ENCODE results near the gene STRC. TPM values are rescaled to one million over a fixed set of nuclear protein-coding genes. Genes with fewer than 3 reads are reported as not detected.
"Not testable (repeated sequence)": the region's sequence is repeated elsewhere in the genome, so short reads cannot be mapped to it uniquely, and the experiment has no call there.

The STRC gene
- total RNA-seq, 4 donors from 2014 or later = under 0.01 to 2.3 (median 0.88) TPM; not detected in 1

DNA sequence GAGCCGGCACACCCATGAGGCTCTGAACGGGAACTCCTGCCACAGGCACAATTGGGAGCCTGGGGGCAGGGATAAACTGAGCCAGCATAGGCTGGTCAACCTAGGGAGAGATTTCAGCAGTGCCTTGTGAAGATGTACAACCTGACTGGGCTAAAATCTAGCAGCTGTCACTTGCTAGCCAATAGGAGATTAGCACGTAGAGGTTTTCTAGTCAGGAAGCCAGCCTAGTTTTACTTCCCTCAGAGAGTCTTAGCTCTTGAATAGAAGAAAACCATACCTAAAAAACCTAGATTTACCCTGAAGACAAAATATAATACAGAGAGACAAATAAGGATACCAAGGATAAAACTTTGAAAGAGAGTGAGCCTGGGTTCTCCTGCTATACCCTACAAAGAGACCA, 55.8 kb downstream of the STRC start:
- H3K27me3 ChIP-seq; intact Hi-C loops (cut with DNase I; ENCODE audit: low total_unique reads); H3K4me1 ChIP-seq; H3K4me3 ChIP-seq; H3K9me3 ChIP-seq; DNase-seq; H3K36me3 ChIP-seq; H3K27ac ChIP-seq: not testable (repeated sequence)

DNA sequence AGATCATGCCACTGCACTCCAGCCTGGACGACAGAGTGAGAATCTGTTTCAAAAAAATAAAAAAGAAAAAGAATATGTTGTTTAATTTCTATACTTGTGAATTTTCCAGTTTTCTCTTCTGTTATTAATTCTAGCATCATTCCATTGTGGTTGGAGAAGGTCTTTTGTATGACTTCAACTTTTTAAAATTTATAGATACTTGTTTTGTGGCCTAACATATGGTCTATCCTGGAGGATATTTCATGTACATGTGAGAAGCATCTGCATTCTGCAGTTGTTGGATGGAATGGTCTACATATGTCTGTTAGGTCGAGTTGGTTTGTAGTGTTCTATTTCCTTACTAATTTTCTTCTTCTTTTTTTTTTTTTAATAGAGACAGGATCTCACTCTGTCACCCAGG, 65.6 kb downstream of the STRC start:
- Histone ChIP-seq H3K4me3 (no peak overlapping the region), H3K36me3 (no peaks in the 10 kb centered on the region), H3K9me3 (no peaks in the 10 kb centered on the region), H3K4me1 (no peaks in the 10 kb centered on the region), H3K27me3 (no peaks in the 10 kb centered on the region), H3K27ac (no peak overlapping the region)
- intact Hi-C loops (cut with DNase I; ENCODE audit: low total_unique reads) = no loop called here
- no peak for DNase-seq
- TF ChIP-seq POLR2A (IDR thresholded peaks at IDR 0.05) (no peak), CTCF (IDR thresholded peaks at IDR 0.05) (no peak)

DNA sequence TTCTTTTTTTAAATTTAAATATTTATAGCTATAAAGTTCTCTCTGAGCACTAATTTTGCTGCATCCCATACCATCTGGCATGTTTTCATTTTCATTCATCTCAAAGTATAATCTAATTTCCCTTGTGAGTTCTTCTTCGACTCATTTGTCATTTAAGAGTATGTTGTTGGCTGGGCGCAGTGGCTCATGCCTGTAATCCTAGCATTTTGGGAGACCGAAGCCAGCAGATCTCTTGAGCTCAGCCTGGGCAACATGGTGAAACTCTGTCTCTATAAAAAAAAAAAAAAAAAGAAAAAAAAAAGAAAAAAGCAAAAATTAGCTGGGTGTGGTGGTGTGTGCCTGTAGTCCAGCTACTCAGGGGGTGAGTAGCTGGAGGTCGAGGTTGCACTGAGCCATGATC, 66.3 kb downstream of the STRC start:
- TF ChIP-seq POLR2A (IDR thresholded peaks at IDR 0.05) (no peak), CTCF (IDR thresholded peaks at IDR 0.05) (no peak)
- Histone ChIP-seq H3K9me3 (no peaks in the 10 kb centered on the region), H3K27me3 (no peaks in the 10 kb centered on the region), H3K36me3 (no peaks in the 10 kb centered on the region), H3K27ac (no peak overlapping the region), H3K4me1 (no peaks in the 10 kb centered on the region), H3K4me3 (no peak overlapping the region)
- intact Hi-C loops (cut with DNase I; ENCODE audit: low total_unique reads) = no loop called here
- no peak for DNase-seq

DNA sequence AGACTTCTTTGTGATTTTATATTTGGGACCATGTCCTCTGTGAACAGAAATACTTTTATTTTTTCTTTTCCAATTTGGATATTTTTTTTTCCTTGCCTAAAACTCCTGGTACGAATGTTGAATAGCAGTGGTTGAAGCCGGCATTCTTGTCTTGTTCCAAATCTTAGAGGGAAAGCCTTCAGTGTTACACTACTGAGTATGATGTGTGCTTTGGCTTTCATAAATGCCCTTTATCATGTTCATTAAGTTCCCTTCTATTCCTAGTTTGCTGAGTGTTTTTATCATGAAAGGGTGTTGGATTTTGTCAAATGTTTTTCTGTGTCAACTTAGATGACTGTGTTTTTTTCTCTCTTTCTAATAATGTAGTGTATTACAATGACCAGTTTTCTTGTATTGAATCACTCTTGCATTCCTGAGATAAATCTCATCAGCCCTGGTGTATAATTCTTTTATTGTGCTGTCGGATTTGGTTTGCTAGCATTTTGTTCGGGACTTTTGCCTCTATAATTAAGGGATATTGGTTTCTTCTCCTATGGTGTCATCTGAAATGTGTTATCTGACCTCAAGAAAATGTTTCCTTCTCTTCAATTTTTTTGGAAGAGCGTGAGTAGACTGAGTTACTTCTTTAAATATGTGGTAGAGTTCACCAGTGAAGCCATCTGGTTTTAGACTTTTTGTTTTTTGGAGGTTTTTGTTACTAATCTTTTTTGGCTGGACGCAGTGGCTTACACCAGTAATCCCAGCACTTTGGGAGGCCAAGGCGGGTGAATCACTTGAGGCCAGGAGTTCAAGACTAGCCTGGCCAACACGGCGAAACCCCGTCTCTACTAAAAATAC, 67.9 kb downstream of the STRC start:
- H3K27ac ChIP-seq = peak overlapping the region in 1 of 2 donors; percentile 34
- DNase-seq = no peak

More for the DNA sequence above, 67.9 kb downstream of the STRC start:
- Histone ChIP-seq H3K36me3 (no peaks in the 10 kb centered on the region), H3K4me3 (no peak overlapping the region), H3K9me3 (no peaks in the 10 kb centered on the region), H3K4me1 (no peaks in the 10 kb centered on the region), H3K27me3 (no peaks in the 10 kb centered on the region)
- no peak for TF ChIP-seq POLR2A (IDR thresholded peaks at IDR 0.05)
- TF ChIP-seq CTCF (IDR thresholded peaks at IDR 0.05) = no peak
- intact Hi-C loops (cut with DNase I; ENCODE audit: low total_unique reads) = no loop called here

Small RNA genes within 50 kb of the gene (small RNA-seq; reads per million reads assigned to genes)
- gene PDIA3P2 (not detected), gene RNU6-554P (not detected), gene RNU6-610P (not detected)

Other genes starting within 250 kb of the STRC start
- 10 to 100 TPM in 3 of 4 donors, 1 to 10 TPM in 1; 5.4 to 39.3 (median 20.5) TPM for gene ZSCAN29, start 247.8 kb downstream of the STRC start, total RNA-seq
- 10 to 100 TPM in 2 of 4 donors, 1 to 10 TPM in 2; 6.9 to 21.2 (median 14.5) TPM for gene TUBGCP4, start 247.7 kb downstream of the STRC start, total RNA-seq
- gene TP53BP1, start 125.6 kb downstream of the STRC start, total RNA-seq = 100 to 1,000 TPM in 1 of 4 donors, 10 to 100 TPM in 3; 30.2 to 150 (median 51.4) TPM
- gene MAP1A, start 101.2 kb downstream of the STRC start, total RNA-seq = 10 to 100 TPM in 3 of 4 donors, 1 to 10 TPM in 1; 5.9 to 27.6 (median 12.8) TPM
- gene PPIP5K1, start 28.6 kb downstream of the STRC start, total RNA-seq = 10 to 100 TPM in 3 of 4 donors, 1 to 10 TPM in 1; 7.1 to 74.8 (median 42.6) TPM
- gene CKMT1B, start 24.8 kb downstream of the STRC start, total RNA-seq = under 1 TPM in 2 of 4 donors, not detected in 2; 0.29 to 0.90 TPM
- 10 to 100 TPM in 1 of 4 donors, 1 to 10 TPM in 2, under 1 TPM in 1; 0.51 to 18.9 (median 3.3) TPM for gene CATSPER2, start 30.0 kb upstream of the STRC start, total RNA-seq
- not detected for gene CKMT1A, start 75.1 kb upstream of the STRC start, total RNA-seq
- gene PDIA3, start 127.6 kb upstream of the STRC start, total RNA-seq = 100 to 1,000 TPM in 3 of 4 donors, 10 to 100 TPM in 1; 82.6 to 264 (median 188) TPM
- gene ELL3, start 158.2 kb upstream of the STRC start, total RNA-seq = 1 to 10 TPM in 2 of 4 donors, under 1 TPM in 1, not detected in 1; 0.59 to 9.6 (median 9.6) TPM
- 100 to 1,000 TPM; 131 to 715 (median 367) TPM for gene SERF2, start 173.5 kb upstream of the STRC start, total RNA-seq
- gene SERINC4, start 181.4 kb upstream of the STRC start, total RNA-seq = under 1 TPM in 2 of 4 donors, not detected in 2; 0.28 to 0.49 TPM
- gene HYPK, start 181.8 kb upstream of the STRC start, total RNA-seq = 10 to 100 TPM in 3 of 4 donors, 1 to 10 TPM in 1; 4.8 to 42.3 (median 14.1) TPM
- gene MFAP1, start 205.9 kb upstream of the STRC start, total RNA-seq = 10 to 100 TPM in 3 of 4 donors, 1 to 10 TPM in 1; 9.5 to 26.3 (median 15.1) TPM
- gene WDR76, start 208.2 kb upstream of the STRC start, total RNA-seq = 100 to 1,000 TPM in 1 of 4 donors, 10 to 100 TPM in 1, 1 to 10 TPM in 1, under 1 TPM in 1; 0.59 to 114 (median 13.0) TPM